CD4-positive, alpha-beta T cell treated with Interleukin-15 for 1 hour (primary cell): ENCODE results near the gene BACH1.
"Not testable (repeated sequence)": the region's sequence is repeated elsewhere in the genome, so short reads cannot be mapped to it uniquely, and the experiment has no call there.

ENCODE experiments used
- DNase-seq: peaks from one replicate; pipeline ENCODE4 v3.0.0-alpha.2; 2020

Gene BACH1

GRCh38 chr21:29349702-29350101 lies 51.0 kb downstream of the BACH1 start:
- DNase-seq: no peak

GRCh38 chr21:29350246-29350779 lies 51.6 kb downstream of the BACH1 start:
- no peak for DNase-seq

GRCh38 chr21:29351691-29352090 lies 53.0 kb downstream of the BACH1 start:
- DNase-seq: no peak

DNA sequence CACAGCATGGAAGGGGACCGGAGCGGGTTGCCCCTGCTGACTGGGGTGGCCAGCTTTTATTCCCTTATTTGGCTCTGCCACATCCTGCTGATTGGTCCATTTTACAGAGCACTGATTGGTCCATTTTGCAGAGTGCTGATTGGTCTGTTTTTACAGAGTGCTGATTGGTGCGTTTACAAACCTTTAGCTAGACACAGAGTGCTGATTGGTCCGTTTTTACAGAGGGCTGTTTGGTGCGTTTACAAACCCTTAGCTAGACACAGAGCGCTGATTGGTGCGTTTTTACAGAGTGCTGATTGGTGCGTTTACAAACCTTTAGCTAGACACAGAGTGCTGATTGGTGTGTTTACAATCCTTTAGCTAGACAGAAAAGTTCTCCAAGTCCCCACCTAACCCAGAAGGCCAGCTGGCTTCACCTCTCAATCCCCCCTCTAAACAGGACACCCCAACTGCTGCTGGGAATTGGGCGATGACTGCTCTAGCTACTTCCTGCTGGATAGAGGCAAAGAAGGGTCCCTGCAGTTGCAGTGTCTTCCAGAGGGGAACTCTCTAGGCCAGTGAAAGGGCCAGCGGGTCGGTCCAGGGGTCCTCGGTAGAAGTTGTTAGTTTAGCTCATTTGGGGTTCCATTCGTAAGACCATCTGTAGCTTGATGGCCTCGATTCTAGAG lies 56.5 kb downstream of the BACH1 start:
- DNase-seq: not testable (repeated sequence)

GRCh38 chr21:29356291-29356690 lies 57.6 kb downstream of the BACH1 start:
- not testable (repeated sequence) for DNase-seq

- not testable (repeated sequence) for DNase-seq
Measured at GRCh38 chr21:29356810-29357209, 58.1 kb downstream of the BACH1 start.

DNA sequence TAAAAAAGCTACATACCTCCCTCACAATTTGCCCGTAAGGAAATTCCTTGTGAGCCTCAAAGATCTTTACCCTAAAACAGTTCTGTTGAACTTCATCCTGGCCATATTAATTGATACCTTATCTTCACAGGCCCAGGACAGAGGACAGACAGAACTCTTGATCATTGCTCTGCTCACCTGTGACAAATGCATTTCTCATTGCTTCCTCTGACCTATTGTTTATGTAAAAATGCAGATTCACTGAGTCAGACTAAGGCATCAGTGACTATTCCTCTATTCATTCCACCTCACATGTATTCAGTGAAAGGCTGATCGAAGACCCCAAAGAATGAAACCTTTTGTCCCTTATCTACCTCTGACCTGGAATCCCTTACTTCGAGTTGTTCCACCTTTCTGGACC lies 61.0 kb downstream of the BACH1 start:
- DNase-seq: no peak

GRCh38 chr21:29360799-29361765 lies 62.4 kb downstream of the BACH1 start:
- DNase-seq: no peak

DNA sequence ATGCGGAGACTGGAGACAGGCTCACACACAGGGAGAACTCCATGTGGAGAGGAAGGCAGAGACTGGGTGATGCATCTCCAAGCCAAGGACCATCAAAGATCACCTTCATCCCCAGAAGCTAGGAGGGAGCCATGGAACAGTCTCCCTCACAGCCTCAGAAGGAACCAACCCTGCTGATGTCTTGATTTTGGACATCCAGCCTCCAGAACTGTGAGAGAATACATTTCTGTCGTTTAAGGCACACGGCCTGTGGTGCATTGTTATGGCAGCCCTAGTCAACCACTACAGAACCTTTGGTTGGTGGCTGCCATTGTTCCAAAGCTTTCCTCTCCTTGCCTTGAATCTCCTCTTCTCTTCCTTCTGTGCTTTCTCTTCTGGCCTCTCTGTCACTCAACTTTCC lies 64.0 kb downstream of the BACH1 start:
- no peak for DNase-seq

GRCh38 chr21:29365661-29366265 lies 67.0 kb downstream of the BACH1 start:
- no peak for DNase-seq

DNA sequence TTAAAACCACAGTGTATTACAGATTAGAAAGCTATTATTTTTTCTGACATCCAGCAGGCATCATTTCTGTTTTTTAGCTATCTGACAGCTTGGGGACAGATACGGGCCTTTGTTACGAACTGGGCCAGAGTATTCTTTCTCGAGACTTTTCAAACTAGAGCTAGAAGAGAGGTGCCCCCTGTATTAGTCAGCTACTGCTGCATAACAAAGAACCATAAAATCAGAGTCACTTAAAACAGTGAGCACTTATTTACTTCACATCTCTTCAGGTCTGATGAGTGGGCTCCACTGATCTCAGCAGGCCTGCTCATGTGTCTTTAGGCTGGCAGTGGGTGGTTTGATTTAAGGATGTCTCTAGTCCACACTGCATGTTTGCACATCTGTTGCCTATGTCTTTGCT lies 67.8 kb downstream of the BACH1 start:
- no peak for DNase-seq

GRCh38 chr21:29367335-29367734 lies 68.6 kb downstream of the BACH1 start:
- DNase-seq: no peak

DNA sequence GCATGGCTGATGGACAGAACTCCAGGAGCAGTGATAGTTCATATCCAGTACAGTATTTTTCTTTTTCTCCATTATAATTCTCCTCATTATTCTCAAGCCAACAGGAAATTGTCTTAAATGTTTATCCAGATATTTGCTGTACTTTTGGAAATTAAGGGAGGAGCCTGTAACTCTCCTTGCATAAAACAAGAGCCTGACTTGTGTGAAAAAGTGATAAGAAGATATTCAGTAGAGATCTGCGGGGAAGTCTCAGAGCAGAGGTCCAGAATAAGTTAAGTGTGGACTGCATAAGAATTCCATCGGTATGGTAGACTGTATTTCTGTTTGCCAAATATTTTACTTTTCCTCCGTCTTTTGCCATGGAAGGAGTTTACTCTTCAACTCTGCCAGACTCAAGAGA lies 70.2 kb downstream of the BACH1 start:
- DNase-seq: no peak

DNA sequence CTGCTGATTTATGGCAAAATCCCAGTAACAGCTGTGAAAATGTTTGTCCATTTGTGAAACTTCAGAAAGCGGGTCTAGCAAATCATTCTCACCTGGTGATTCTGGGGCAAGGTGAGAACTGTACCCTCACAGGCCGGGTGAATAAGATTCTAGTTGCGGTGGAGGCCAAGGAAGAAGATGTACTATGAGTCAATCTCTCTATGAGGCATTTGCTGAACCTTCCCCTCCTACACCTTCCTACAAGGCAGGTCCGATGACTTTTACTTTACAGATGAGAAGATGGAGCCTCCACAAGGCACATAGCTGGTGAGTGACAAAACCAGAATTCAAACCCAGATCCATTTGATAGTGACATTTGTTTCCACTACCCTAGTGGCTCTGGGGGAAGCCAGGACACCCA lies 72.7 kb downstream of the BACH1 start:
- DNase-seq: no peak

DNA sequence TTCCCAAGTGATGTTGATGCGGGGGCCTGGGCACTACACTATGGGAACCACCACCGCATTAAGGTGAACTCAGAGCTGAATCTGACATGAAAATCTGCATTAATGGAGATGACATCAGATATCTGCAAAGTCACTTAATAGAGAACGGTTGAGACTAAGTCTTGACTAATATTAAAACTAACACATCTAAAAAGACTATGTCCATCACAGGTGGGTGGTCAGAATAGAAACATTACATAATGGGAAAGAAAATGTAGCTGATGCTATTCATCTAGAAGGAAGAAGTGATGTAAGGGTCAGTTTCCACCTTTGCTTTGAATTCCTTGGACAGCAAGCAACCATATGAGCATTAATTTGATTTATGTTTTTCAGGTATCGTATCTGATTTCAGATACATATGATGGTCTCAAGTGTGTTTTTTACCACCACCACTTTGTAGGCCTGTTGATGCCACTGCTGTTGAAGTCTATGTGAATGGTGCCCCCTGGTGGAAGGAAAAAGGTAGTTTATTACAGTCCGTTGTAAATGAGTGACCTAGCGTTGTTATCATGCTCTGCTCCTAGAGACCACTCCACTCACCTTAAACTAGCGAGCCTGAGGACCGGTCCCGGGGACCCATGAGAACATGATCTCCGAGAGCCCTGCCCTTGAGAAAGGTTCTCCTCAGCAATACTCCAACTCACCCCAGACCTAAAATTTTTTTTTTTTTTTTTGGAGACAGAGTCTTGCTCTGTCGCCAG lies 73.5 kb downstream of the BACH1 start:
- peak; percentile 39 for DNase-seq

DNA sequence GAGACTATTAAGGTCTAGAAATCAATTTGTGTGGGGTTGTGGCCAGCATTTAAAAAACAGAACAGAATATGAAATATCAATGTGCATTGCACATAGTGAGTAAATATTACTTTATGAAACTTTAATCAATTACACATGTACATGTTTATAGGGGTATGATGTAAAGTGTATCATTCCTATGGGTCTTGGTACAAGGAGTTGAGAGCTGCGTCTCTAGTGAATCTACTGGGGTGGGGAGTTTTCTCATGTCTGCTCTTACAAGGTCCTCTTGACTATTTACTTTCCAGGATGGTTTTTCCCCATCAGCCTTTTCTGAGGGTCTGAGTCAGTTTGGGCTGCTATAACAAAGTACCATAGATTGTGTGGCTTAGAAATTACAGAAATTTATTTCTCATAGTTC lies 75.8 kb downstream of the BACH1 start:
- DNase-seq: no peak

DNA sequence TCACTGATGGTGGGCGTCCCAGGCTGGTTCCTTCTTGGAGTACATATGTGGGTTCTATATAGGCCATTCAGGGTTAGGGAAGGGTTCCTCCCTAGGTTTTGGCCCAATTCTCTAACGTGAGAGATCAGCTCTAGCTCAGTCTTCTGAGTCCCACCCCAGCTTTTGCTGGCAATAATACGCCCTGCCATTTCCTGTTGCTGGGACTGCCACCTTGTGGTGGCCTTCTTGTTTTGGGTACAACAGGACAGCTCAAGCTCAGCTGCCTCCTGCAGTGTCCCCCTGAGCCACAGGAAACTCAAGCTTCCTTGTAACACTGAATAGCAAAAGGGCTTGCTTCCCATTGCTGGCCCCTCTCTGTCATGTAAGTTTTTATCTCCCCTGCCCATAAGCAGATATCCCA lies 77.8 kb downstream of the BACH1 start:
- peak; percentile 48 for DNase-seq

GRCh38 chr21:29377266-29377665 lies 78.5 kb downstream of the BACH1 start:
- no peak for DNase-seq

DNA sequence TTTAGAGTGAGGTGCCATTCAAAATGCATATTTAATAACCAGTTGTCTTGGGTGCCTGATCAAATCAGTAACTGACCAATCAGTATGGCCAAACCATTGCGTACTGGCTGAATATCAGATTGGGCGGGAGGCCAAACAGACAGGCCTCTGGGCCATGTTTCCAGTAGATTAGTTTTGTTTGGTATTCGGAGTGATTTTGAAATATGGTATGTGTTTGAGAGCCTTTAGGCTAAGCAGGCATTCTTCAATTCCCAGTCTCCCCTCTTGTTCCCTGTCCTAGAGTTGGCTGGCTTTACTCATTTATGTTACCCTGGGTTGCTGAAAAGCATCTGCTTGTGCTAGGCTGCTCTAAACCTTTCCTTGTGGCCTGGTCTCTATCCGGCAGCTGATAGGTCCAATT lies 80.1 kb downstream of the BACH1 start:
- DNase-seq: no peak

- DNase-seq: no peak
Measured at GRCh38 chr21:29379517-29380054, 80.9 kb downstream of the BACH1 start.

- no peak for DNase-seq
Measured at GRCh38 chr21:29382030-29382654, 83.4 kb downstream of the BACH1 start.
